K562 (cell line): ENCODE measurements around the gene GRIK5. TPM values are rescaled to one million over a fixed set of nuclear protein-coding genes. Genes with fewer than 3 reads are reported as not detected.
A peak's percentile ranks its signal among the peaks of the same experiment; 100 is the strongest.

Experiments
- ATAC-seq: fragments of 200-7000 bp; cut with Tn5 transposase; 3 replicates; pipeline ENCODE4 v1.9.1; 2020; ENCODE audit warnings: moderate library complexity
- BruUV-seq: library from RNA; stranded (reverse); fragments of 400-500 nt; replicated peaks from 2 replicates; lab custom pipeline; 2021; lab: Mats Ljungman, UMichigan
- CTCF ChIA-PET: fragments of 300-600 bp; formaldehyde crosslinking; extraction: SDS; loops from one replicate; lab custom pipeline; 2021; ENCODE audit warnings: low intra/inter-chr PET ratio; lab: Yijun Ruan, JAX
- POLR2A ChIA-PET: fragments of 300-600, 350-650 bp; sonication (Branson Sonifier 250); formaldehyde crosslinking; extraction: SDS; loops from one replicate; lab custom pipeline; 2021; ENCODE audit warnings: antibody characterized with exemption, inconsistent platforms; lab: Yijun Ruan, JAX
- DNase-seq, 4 experiments: peaks; one replicate each; pipeline versions ENCODE4 v3.0.0 to v3.0.0-alpha.2; 2011 to 2018; ENCODE audit warnings: low spot score in 3 of 4, mixed read lengths in 3 of 4; ENCODE audit errors: extremely low read depth in 1 of 4
- FAIRE-seq: peaks from 2 replicates; lab custom pipeline; 2011; peaks lifted over from hg19 to GRCh38; lab: Jason Lieb, UNC
- H2AFZ ChIP-seq: 2 replicates; pipeline ENCODE4 v1.6.0; 2011; ENCODE audit warnings: low read depth, low read length, control low read depth, inconsistent platforms
- H3K27ac ChIP-seq: fragments of 200-600 bp; 3 replicates; pipeline ENCODE4 v1.8.0; 2011; ENCODE audit warnings: low read depth, mild to moderate bottlenecking, control low read depth, inconsistent platforms, low read length, moderate library complexity, mixed read lengths; ENCODE audit errors: extremely low read depth
- H3K27me3 ChIP-seq, 2 experiments: fragments of 300-600 bp in 1 of 2; 2 replicates in 1 of 2; 3 replicates in 1 of 2; pipeline versions ENCODE4 v1.6.0 to v1.8.0; 2011; ENCODE audit warnings: inconsistent platforms in 2 of 2, low read length in 2 of 2, mild to moderate bottlenecking in 1 of 2, mixed read lengths in 1 of 2, moderate library complexity in 1 of 2; ENCODE audit not compliant: control insufficient read depth in 2 of 2, insufficient read depth in 2 of 2
- H3K36me3 ChIP-seq: fragments of 300-600 bp; 3 replicates; pipeline ENCODE4 v1.8.0; 2011; ENCODE audit warnings: mild to moderate bottlenecking, low read length, inconsistent platforms; ENCODE audit not compliant: control insufficient read depth, insufficient read depth
- H3K4me1 ChIP-seq, 2 experiments: fragments of 200-600 bp in 1 of 2; replicated peaks in 1 of 2; 2 replicates in 1 of 2; 3 replicates in 1 of 2; pipeline versions ENCODE4 v1.5.1 to v1.8.0; 2011; ENCODE audit warnings: inconsistent platforms in 2 of 2, low read length in 2 of 2, mild to moderate bottlenecking in 1 of 2, mixed read lengths in 1 of 2, moderate library complexity in 1 of 2; ENCODE audit not compliant: control insufficient read depth in 2 of 2, insufficient read depth in 2 of 2
- H3K4me2 ChIP-seq: 2 replicates; pipeline ENCODE4 v1.6.1; 2011; ENCODE audit warnings: low read length, control low read depth, inconsistent platforms, mixed read lengths; ENCODE audit not compliant: insufficient read depth
- H3K4me3 ChIP-seq: fragments of 200-600 bp; sonication (generic), shearing (Covaris generic); 2 replicates; pipeline ENCODE4 v1.5.1; 2016; ENCODE audit warnings: control low read depth, inconsistent platforms
- H3K79me2 ChIP-seq: fragments of 200-600 bp; 3 replicates; pipeline ENCODE4 v1.8.0; 2011; ENCODE audit warnings: low read length, inconsistent platforms; ENCODE audit not compliant: control insufficient read depth, insufficient read depth
- H3K9ac ChIP-seq, 2 experiments: 2 replicates each; pipeline versions ENCODE4 v1.6.0 to v1.6.1; 2011; ENCODE audit warnings: low read depth in 2 of 2, low read length in 2 of 2, control low read depth in 1 of 2, inconsistent platforms in 1 of 2, mild to moderate bottlenecking in 1 of 2, mixed read lengths in 1 of 2; ENCODE audit not compliant: insufficient read depth in 1 of 2
- H3K9me1 ChIP-seq: one replicate; pipeline ENCODE4 v1.6.0; 2011; ENCODE audit warnings: inconsistent platforms, mild to moderate bottlenecking, low read length, moderate library complexity; ENCODE audit not compliant: control insufficient read depth, insufficient read depth
- H3K9me3 ChIP-seq: replicated peaks from 2 replicates; pipeline ENCODE4 v1.5.1; 2011; ENCODE audit warnings: low read depth, low read length, inconsistent platforms; ENCODE audit not compliant: control insufficient read depth, insufficient read depth
- H4K20me1 ChIP-seq: replicated peaks from 2 replicates; pipeline ENCODE4 v1.6.1; 2011; ENCODE audit warnings: low read length, inconsistent platforms, mixed read lengths; ENCODE audit not compliant: control insufficient read depth, insufficient read depth
- WGBS: fragments of 100-300 bp; shearing (Covaris generic); methylation state at CpG from one replicate; pipeline ENCODE4 v1.1.6; 2016; ENCODE audit warnings: low coverage, mixed read lengths; ENCODE audit not compliant: insufficient coverage; ENCODE audit errors: missing lambda C conversion rate; 5-methylcytosine and 5-hydroxymethylcytosine counted together
- in situ Hi-C: fragments of 300-500 bp; cut with MboI; formaldehyde crosslinking; loops from 4 replicates; pipeline ENCODE4 v1.15.0; 2018; ENCODE audit warnings: inconsistent platforms, mixed read lengths
- intact Hi-C: fragments of 100-400 bp; cut with micrococcal nuclease; formaldehyde crosslinking; loops from 2 replicates; pipeline ENCODE4 v1.14.2; 2022
- polyA plus RNA-seq, 8 experiments: library from polyadenylated mRNA; depleted of rRNA in 4 of 8; stranded (reverse) in 5 of 8; unstranded in 3 of 8; fragments of >200 nt; fragmentation: Nextera tagmentation in 2 of 8; fragmentation: Illumina TruSeq in 1 of 8; extraction: Ambion mirVana in 2 of 8; extraction: Trizol in 1 of 8; gene quantifications; 2 replicates each; pipeline versions ENCODE4 v1.2.1 to v1.2.3, GENCODE V29; 2011 to 2014; ENCODE audit warnings: inconsistent platforms in 1 of 8, missing spikeins in 1 of 8
- total RNA-seq, 7 experiments: library from RNA; depleted of rRNA in 6 of 7; stranded (reverse); fragments of >200 nt in 6 of 7; fragmentation: Illumina TruSeq in 2 of 7; extraction: Trizol in 2 of 7; gene quantifications; 2 replicates each; pipeline versions ENCODE4 v1.2.1 to v1.2.3, GENCODE V29; 2011 to 2021; ENCODE audit warnings: low replicate concordance in 1 of 7
- TF ChIP-seq, protein P1 (sequence below): sonication (generic); formaldehyde crosslinking; IDR thresholded peaks from 2 replicates; pipeline ENCODE4 v1.8.0; 2022; ENCODE audit warnings: mild to moderate bottlenecking, missing genetic modification reagents
- TF ChIP-seq, protein P2 (sequence below): fragments of 450-650 bp; IDR thresholded peaks from 2 replicates; pipeline ENCODE4 v1.6.1; 2016; ENCODE audit warnings: mild to moderate bottlenecking, moderate library complexity

GRIK5 gene
- total and polyA plus RNA-seq, 9 of the 15 experiments (the other 6 are each of a cell fraction or from before 2014, with no cell fraction given) = 0.04 to 0.55 (median 0.27) TPM; not detected in 2

DNA sequence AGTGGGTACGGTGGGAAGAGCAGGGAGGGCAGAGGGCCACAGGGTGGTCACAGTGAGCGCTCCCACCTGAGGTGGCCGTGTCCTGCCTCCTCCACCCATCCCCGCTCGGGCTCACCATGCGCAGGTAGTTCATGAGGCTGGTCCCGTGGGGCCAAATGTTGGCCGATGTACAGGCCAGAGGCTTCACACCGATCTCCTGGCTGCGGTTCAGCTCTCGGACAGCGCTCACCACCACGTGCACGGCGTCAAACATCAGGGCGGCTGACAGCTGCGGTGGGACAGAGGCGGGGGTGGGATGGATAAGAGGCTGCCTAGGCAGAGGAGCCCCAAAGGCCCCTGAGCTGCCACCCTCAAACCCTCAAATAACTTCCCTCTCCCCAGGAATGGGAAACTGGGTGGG is 15.8 kb downstream of the GRIK5 start:
- no peak overlapping the region for H3K27ac ChIP-seq
- H3K27me3 ChIP-seq = peaks cover 31 to 56% of the 10 kb centered on the region in 2 experiments
- ChIA-PET POLR2A (no interaction called here), CTCF (no interaction called here)
- intact Hi-C loops = no loop called here
- 0 out of 4 replicates have a peak overlapping the region, but pooled peaks of 1 of the 2 experiments have one; percentile 20 for H3K9ac ChIP-seq
- H3K9me3 ChIP-seq = no peaks in the 10 kb centered on the region
- H3K9me1 ChIP-seq = no peaks in the 10 kb centered on the region
- H3K4me1 ChIP-seq = peaks cover 2 to 12% of the 10 kb centered on the region in 2 experiments; a peak in 2 of 5 replicates
- no peak overlapping the region for H2AFZ ChIP-seq
- no peaks in the 10 kb centered on the region for H3K79me2 ChIP-seq
- H3K4me2 ChIP-seq = no peak overlapping the region
- in situ Hi-C loops = no loop called here
- H3K4me3 ChIP-seq = no peak overlapping the region
- no TSS peak for BruUV-seq
- WGBS = 4% methylated on average over 18 of the region's 18 CpGs
- no peaks in the 10 kb centered on the region for H4K20me1 ChIP-seq
- DNase-seq (peak in 1 of 4 experiments; percentile 31), FAIRE-seq (no peak), ATAC-seq (peak; percentile 49)
- no peaks in the 10 kb centered on the region for H3K36me3 ChIP-seq
- TF ChIP-seq, protein P1, sequence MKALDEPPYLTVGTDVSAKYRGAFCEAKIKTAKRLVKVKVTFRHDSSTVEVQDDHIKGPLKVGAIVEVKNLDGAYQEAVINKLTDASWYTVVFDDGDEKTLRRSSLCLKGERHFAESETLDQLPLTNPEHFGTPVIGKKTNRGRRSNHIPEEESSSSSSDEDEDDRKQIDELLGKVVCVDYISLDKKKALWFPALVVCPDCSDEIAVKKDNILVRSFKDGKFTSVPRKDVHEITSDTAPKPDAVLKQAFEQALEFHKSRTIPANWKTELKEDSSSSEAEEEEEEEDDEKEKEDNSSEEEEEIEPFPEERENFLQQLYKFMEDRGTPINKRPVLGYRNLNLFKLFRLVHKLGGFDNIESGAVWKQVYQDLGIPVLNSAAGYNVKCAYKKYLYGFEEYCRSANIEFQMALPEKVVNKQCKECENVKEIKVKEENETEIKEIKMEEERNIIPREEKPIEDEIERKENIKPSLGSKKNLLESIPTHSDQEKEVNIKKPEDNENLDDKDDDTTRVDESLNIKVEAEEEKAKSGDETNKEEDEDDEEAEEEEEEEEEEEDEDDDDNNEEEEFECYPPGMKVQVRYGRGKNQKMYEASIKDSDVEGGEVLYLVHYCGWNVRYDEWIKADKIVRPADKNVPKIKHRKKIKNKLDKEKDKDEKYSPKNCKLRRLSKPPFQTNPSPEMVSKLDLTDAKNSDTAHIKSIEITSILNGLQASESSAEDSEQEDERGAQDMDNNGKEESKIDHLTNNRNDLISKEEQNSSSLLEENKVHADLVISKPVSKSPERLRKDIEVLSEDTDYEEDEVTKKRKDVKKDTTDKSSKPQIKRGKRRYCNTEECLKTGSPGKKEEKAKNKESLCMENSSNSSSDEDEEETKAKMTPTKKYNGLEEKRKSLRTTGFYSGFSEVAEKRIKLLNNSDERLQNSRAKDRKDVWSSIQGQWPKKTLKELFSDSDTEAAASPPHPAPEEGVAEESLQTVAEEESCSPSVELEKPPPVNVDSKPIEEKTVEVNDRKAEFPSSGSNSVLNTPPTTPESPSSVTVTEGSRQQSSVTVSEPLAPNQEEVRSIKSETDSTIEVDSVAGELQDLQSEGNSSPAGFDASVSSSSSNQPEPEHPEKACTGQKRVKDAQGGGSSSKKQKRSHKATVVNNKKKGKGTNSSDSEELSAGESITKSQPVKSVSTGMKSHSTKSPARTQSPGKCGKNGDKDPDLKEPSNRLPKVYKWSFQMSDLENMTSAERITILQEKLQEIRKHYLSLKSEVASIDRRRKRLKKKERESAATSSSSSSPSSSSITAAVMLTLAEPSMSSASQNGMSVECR = peak; percentile 75
- TF ChIP-seq, protein P2, sequence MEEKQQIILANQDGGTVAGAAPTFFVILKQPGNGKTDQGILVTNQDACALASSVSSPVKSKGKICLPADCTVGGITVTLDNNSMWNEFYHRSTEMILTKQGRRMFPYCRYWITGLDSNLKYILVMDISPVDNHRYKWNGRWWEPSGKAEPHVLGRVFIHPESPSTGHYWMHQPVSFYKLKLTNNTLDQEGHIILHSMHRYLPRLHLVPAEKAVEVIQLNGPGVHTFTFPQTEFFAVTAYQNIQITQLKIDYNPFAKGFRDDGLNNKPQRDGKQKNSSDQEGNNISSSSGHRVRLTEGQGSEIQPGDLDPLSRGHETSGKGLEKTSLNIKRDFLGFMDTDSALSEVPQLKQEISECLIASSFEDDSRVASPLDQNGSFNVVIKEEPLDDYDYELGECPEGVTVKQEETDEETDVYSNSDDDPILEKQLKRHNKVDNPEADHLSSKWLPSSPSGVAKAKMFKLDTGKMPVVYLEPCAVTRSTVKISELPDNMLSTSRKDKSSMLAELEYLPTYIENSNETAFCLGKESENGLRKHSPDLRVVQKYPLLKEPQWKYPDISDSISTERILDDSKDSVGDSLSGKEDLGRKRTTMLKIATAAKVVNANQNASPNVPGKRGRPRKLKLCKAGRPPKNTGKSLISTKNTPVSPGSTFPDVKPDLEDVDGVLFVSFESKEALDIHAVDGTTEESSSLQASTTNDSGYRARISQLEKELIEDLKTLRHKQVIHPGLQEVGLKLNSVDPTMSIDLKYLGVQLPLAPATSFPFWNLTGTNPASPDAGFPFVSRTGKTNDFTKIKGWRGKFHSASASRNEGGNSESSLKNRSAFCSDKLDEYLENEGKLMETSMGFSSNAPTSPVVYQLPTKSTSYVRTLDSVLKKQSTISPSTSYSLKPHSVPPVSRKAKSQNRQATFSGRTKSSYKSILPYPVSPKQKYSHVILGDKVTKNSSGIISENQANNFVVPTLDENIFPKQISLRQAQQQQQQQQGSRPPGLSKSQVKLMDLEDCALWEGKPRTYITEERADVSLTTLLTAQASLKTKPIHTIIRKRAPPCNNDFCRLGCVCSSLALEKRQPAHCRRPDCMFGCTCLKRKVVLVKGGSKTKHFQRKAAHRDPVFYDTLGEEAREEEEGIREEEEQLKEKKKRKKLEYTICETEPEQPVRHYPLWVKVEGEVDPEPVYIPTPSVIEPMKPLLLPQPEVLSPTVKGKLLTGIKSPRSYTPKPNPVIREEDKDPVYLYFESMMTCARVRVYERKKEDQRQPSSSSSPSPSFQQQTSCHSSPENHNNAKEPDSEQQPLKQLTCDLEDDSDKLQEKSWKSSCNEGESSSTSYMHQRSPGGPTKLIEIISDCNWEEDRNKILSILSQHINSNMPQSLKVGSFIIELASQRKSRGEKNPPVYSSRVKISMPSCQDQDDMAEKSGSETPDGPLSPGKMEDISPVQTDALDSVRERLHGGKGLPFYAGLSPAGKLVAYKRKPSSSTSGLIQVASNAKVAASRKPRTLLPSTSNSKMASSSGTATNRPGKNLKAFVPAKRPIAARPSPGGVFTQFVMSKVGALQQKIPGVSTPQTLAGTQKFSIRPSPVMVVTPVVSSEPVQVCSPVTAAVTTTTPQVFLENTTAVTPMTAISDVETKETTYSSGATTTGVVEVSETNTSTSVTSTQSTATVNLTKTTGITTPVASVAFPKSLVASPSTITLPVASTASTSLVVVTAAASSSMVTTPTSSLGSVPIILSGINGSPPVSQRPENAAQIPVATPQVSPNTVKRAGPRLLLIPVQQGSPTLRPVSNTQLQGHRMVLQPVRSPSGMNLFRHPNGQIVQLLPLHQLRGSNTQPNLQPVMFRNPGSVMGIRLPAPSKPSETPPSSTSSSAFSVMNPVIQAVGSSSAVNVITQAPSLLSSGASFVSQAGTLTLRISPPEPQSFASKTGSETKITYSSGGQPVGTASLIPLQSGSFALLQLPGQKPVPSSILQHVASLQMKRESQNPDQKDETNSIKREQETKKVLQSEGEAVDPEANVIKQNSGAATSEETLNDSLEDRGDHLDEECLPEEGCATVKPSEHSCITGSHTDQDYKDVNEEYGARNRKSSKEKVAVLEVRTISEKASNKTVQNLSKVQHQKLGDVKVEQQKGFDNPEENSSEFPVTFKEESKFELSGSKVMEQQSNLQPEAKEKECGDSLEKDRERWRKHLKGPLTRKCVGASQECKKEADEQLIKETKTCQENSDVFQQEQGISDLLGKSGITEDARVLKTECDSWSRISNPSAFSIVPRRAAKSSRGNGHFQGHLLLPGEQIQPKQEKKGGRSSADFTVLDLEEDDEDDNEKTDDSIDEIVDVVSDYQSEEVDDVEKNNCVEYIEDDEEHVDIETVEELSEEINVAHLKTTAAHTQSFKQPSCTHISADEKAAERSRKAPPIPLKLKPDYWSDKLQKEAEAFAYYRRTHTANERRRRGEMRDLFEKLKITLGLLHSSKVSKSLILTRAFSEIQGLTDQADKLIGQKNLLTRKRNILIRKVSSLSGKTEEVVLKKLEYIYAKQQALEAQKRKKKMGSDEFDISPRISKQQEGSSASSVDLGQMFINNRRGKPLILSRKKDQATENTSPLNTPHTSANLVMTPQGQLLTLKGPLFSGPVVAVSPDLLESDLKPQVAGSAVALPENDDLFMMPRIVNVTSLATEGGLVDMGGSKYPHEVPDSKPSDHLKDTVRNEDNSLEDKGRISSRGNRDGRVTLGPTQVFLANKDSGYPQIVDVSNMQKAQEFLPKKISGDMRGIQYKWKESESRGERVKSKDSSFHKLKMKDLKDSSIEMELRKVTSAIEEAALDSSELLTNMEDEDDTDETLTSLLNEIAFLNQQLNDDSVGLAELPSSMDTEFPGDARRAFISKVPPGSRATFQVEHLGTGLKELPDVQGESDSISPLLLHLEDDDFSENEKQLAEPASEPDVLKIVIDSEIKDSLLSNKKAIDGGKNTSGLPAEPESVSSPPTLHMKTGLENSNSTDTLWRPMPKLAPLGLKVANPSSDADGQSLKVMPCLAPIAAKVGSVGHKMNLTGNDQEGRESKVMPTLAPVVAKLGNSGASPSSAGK = peak; percentile 78
